Activated CD8-positive, alpha-beta T cell treated with anti-CD3 and anti-CD28 coated beads for 36 hours (primary cell): ENCODE measurements around the gene AUTS2. TPM values are rescaled to one million over a fixed set of nuclear protein-coding genes. Genes with fewer than 3 reads are reported as not detected.

Experiments used
- ATAC-seq: fragments of 200-7000 bp; cut with Tn5 transposase; one replicate; pipeline ENCODE4 v1.10.0; 2021; ENCODE audit warnings: mild to moderate bottlenecking, moderate library complexity
- CTCF ChIA-PET: fragments of 350-600 bp; sonication (Branson Sonifier 250); formaldehyde crosslinking; loops from one replicate; lab custom pipeline; 2021; ENCODE audit warnings: antibody characterized with exemption; lab: Charles Lee
- POLR2A ChIA-PET: fragments of 350-600 bp; sonication (Branson Sonifier 250); formaldehyde crosslinking; loops from one replicate; lab custom pipeline; 2021; ENCODE audit warnings: antibody characterized with exemption; lab: Charles Lee
- DNase-seq: peaks from one replicate; pipeline ENCODE4 v3.0.0-alpha.2; 2020
- H3K27ac Mint-ChIP-seq: one replicate; pipeline ENCODE4 v1.8.0; 2021; ENCODE audit warnings: mild to moderate bottlenecking, mixed read lengths
- H3K27me3 Mint-ChIP-seq: one replicate; pipeline ENCODE4 v1.8.0; 2021; ENCODE audit warnings: mixed read lengths
- H3K36me3 Mint-ChIP-seq: one replicate; pipeline ENCODE4 v1.8.0; 2021; ENCODE audit warnings: low read depth, mixed read lengths
- H3K4me1 Mint-ChIP-seq: one replicate; pipeline ENCODE4 v1.8.0; 2021; ENCODE audit warnings: low read depth, mixed read lengths
- H3K4me3 Mint-ChIP-seq: one replicate; pipeline ENCODE4 v1.8.0; 2021; ENCODE audit warnings: mild to moderate bottlenecking, moderate library complexity, mixed read lengths
- H3K9me3 Mint-ChIP-seq: one replicate; pipeline ENCODE4 v1.8.0; 2021; ENCODE audit warnings: mixed read lengths
- CTCF ChIP-seq: fragments of 200-600 bp; IDR thresholded peaks from one replicate; pipeline ENCODE4 v1.8.0; 2022; ENCODE audit warnings: antibody characterized with exemption, mild to moderate bottlenecking
- intact Hi-C: fragments of 100-400 bp; cut with micrococcal nuclease; formaldehyde crosslinking; loops from one replicate; pipeline ENCODE4 v1.10.0; 2022
- total RNA-seq, 2 experiments: library from RNA; stranded (reverse); gene quantifications; one replicate each; pipeline ENCODE4 v1.2.3, GENCODE V29; 2021

The AUTS2 gene
- total RNA-seq, 2 experiments from 2014 or later, result 3.1 to 3.3 TPM

DNA sequence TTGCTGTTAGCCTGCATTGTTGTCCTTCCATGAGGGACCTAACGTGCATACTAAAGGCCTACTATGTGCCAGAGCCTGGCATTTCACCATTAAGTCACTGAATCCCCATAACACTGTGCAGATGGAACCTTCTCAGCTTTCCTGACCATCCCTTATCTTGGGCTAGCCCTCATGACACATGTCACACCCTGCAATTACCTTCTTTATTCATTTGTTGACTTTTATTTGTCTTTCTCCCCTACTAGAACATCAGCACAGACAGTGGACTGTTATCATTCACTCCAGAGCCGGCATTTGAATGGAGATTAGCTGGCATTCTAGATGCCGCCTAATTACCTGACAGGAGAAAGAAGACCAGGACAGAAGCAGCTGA lies 1062.5 kb downstream of the AUTS2 start:
- ChIA-PET CTCF (interaction anchor here (0.9 kb wide), 1 partner anchor 13 kb away, joined by 3 read pairs; no protein-coding TSS in a partner anchor), POLR2A (no interaction called here)
- ATAC-seq, result no peak

DNA sequence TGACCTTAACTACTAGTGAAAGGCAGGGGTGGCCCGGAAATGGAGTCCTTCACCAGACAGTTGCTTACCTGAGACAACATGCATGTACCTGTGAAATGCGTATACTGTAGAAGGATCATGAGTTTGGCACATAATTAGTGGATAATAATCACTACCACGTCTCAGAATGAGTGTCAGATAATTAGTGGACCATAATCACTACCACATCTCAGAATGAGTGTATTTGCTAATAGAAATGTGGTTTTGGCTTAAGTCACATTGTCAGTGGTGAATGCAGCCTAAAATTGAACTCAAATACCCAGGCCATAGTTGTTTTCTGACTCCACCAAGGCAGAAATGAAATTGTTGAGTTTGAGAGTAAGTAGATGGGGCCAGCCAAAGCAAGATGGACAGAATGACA lies 1065.4 kb downstream of the AUTS2 start:
- CTCF ChIA-PET, result interaction anchor here (0.7 to 1.7 kb wide), 2 partner anchors 35 to 54 kb away, joined by 3 to 4 read pairs; no protein-coding TSS in a partner anchor
- no peak overlapping the region for H3K4me3 Mint-ChIP-seq
- no peaks in the 10 kb centered on the region for H3K9me3 Mint-ChIP-seq
- H3K4me1 Mint-ChIP-seq, result peaks cover 22% of the 10 kb centered on the region
- ATAC-seq (no peak), DNase-seq (no peak)
- H3K36me3 Mint-ChIP-seq, result no peaks in the 10 kb centered on the region
- POLR2A ChIA-PET, result no interaction called here
- H3K27me3 Mint-ChIP-seq, result peaks cover 5% of the 10 kb centered on the region
- TF ChIP-seq CTCF, result no peak
- intact Hi-C loops, result no loop called here
- H3K27ac Mint-ChIP-seq, result no peak overlapping the region

More for the DNA sequence above, 1062.5 kb downstream of the AUTS2 start:
- Mint-ChIP-seq H3K36me3 (no peaks in the 10 kb centered on the region), H3K4me1 (peaks cover 29% of the 10 kb centered on the region), H3K27me3 (no peaks in the 10 kb centered on the region), H3K4me3 (no peak overlapping the region), H3K27ac (no peak overlapping the region), H3K9me3 (no peaks in the 10 kb centered on the region)
- no peak for DNase-seq
- intact Hi-C loops, result no loop called here
- no peak for TF ChIP-seq CTCF

DNA sequence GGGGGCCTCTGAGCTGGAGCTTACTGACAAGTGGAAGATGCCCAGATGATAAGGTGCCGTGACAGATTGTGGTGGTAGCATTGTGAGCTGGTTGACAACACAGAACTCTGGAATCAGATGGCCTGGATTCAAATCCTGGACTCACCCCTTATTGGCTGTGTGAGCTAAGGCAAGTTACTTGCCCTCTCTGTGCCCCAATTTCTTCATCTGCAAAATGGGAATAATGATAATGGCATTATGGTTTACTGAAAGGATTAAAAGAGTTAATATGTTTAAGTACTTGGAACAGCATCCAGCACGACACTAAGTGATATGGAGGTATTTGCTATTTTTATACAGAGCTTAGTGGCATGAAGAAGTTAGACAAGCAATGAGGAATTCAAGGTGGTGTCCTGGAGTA lies 1067.7 kb downstream of the AUTS2 start:
- TF ChIP-seq CTCF, result no peak
- peaks cover 9% of the 10 kb centered on the region for H3K27me3 Mint-ChIP-seq
- H3K36me3 Mint-ChIP-seq, result no peaks in the 10 kb centered on the region
- no peak for ATAC-seq
- H3K4me3 Mint-ChIP-seq, result no peak overlapping the region
- DNase-seq, result no peak
- ChIA-PET CTCF (no interaction called here), POLR2A (no interaction called here)
- H3K9me3 Mint-ChIP-seq, result no peaks in the 10 kb centered on the region
- intact Hi-C loops, result no loop called here
- no peak overlapping the region for H3K27ac Mint-ChIP-seq
- peaks cover 7% of the 10 kb centered on the region for H3K4me1 Mint-ChIP-seq

- peaks cover 9% of the 10 kb centered on the region for H3K27me3 Mint-ChIP-seq
- POLR2A ChIA-PET, result no interaction called here
- no peak overlapping the region for H3K27ac Mint-ChIP-seq
- intact Hi-C loops, result no loop called here
- CTCF ChIA-PET, result interaction anchor here (0.7 kb wide), 1 partner anchor 25 kb away, joined by 4 read pairs; no protein-coding TSS in a partner anchor
- H3K4me1 Mint-ChIP-seq, result peaks cover 7% of the 10 kb centered on the region
- DNase-seq (no peak), ATAC-seq (no peak)
- TF ChIP-seq CTCF, result no peak
- no peaks in the 10 kb centered on the region for H3K36me3 Mint-ChIP-seq
- no peaks in the 10 kb centered on the region for H3K9me3 Mint-ChIP-seq
- no peak overlapping the region for H3K4me3 Mint-ChIP-seq
Measured at GRCh38 chr7:70667406-70667805, 1069.1 kb downstream of the AUTS2 start.

DNA sequence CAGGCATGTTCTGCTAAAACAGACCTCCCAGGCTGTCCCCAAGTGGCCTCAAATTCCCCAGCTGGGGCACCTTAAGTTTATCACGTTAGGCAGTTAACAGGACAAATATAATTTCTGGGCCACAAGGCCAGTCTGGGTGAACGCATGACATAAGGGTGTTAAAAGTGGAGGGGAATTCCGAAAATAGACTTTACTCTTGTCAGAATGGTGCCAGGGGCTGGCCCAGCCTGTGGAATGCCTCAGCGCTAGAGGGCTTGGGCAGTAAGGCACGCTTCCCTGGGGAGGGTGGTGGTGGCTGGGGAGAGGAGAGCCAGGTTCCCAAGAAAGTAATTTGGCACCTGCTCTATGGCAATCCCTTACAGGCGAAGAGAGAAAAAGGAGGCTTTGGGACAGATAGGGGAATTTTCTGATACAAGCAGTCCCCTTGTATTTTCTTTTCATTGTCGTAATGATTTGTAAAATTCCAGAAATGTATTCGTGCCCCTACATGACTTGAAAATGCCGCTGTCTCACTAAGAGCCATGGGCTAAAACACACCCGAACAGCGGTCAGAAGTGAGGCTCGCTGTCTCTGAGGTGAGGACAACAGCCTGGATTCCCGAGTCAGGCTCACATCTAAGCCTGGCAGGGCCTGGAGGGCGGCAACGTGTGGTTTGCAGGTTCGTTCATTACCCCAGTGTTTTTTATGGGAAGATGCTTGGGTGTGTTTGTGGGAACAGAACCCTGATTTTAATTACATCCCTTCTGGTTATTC lies 1070.5 kb downstream of the AUTS2 start:
- DNase-seq (no peak), ATAC-seq (no peak)
- no peak for TF ChIP-seq CTCF
- CTCF ChIA-PET, result no interaction called here
- POLR2A ChIA-PET, result no interaction called here
- Mint-ChIP-seq H3K27ac (no peak overlapping the region), H3K9me3 (no peaks in the 10 kb centered on the region), H3K4me3 (no peak overlapping the region), H3K27me3 (peaks cover 9% of the 10 kb centered on the region), H3K4me1 (peaks cover 7% of the 10 kb centered on the region), H3K36me3 (no peaks in the 10 kb centered on the region)
- intact Hi-C loops, result no loop called here
